ENCODE results near the gene SLFN12L.
A peak's percentile ranks its signal among the peaks of the same experiment; 100 is the strongest.
"Not testable (repeated sequence)": the region's sequence is repeated elsewhere in the genome, so short reads cannot be mapped to it uniquely, and the experiment has no call there.

The SLFN12L gene

DNA sequence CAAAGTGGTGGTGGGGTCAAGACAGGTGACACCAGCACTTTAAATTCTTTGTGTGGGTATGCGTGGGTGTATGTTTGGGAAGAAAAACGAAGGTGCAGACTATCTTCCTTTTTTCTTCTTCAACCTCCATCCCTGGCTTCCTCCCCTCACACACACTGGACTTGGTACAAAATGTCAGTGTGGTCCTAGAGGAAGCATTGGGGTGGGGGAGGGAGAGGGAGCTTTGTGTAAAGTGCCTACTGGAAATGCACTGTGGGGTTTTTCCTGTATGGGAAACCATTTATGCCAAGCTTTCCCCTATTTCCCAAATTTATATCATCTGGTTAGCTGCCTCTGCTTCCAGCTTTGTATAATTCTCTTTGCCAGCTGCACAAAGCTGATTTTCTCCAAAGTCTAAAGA, 44.4 kb downstream of the SLFN12L start:
- DNase-seq = no peak

DNA sequence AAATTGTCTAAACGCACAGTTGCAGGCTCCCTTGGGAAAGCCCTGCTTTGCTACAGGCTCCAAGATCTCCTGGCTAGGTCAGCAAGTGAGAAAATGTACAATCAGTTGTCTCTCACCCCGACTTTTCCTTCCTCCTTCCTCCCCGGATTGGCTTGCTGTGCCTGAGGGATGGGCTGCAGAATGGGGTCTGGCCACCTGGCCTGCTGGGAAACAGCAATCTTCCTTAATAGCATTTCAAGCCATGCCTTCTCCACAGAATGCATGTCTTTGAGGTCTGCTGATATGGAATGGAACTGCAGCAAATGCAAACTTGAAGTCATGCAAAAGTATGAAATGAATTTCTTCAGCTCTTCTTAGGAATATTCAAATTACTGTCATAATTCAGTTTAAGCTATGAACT, 46.1 kb downstream of the SLFN12L start:
- DNase-seq = no peak

DNA sequence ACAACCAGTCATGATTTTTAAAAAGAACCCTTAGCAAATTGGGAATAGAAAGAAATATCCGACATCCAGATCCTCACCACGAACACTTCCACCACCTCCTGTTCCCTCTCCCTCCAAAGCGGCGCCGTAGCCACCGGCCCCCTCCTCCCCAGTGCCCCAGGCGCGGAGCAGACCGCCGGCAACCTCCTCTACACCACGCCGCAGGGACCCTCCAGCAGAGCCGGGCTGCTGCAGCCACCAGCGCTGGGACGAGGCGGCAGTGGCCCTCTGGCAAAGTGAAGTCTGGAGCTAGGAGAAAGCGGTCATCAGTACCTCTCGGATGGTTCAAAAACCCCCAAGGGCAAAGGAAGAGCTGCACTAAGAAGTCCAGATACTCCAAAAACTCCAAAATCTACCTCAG, 47.5 kb downstream of the SLFN12L start:
- DNase-seq = no peak

DNA sequence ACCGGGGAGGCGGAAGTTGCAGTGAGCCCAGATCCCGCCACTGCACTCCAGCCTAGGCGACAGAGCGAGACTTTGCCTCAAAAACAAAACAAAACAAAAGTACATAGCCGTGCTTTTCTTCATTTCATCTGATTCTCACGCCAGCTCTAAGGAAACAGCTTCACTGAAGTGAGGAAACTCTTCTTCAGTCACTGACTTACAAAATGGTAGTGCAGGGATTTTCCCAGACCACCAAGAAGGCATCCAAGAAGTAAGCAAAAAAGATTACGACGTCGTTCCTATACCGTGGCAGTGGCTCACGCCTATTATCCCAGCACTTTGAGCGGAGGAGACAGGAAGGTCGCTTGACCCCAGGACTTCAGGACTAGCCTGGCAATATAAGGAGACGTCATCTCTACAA, 48.5 kb downstream of the SLFN12L start:
- no peak for DNase-seq

DNA sequence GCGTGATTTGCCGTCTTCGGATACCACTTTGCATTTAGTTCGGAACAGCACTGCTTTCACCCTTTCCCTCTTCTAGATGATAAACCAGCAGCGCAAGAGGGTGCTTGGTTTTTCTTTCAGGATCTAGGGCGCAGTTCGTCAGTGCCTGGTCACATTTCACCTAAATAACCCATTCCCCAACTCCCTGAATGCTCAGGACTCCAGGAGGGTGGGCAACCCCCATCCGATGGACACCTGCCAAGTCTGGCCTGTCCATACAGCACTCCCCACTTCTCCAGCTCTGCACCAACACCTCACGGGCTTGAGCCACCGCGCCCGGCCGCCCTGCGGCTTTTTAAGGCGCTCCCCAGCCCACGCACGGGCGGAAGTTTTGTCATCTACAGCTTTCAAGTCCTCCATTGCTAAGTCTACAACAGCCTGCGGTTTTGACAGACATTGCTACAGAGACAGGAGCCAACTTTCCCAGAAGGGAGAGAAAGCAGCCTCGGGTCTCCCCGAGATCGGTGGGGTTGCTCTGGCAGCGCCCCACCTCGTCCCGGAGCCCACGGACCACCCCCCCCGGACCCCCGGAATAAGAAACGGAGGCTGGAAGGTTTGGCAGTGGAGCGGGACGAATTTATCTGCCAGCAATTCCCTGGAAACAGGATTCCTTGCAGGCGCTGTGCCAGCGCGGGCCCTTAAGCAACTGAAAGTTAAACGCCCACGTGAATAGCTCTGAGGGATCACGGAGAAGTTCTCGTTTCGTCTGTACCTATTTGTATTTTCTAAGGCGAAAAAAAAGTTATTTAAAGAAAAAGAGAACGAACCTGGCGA, 50.4 kb downstream of the SLFN12L start:
- DNase-seq = no peak

DNA sequence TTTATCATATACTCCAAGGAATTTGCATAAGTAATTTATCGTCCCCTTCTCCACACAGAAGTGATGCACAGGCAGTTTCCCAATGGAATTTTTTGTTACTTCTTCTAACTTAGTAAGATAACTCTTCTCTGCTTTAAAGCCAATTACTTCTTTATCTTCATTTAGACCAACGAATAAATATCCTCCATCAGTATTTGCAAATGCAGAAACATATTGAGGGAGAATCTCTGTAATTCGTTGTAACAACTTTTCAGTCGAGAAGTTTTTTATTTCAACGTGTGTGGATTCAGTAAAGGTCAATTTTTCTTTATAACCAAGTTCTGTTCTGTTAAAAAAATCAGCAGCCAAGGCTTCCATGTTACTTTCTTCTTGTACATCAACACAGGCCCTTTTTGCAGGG, 58.2 kb downstream of the SLFN12L start:
- no peak for DNase-seq

DNA sequence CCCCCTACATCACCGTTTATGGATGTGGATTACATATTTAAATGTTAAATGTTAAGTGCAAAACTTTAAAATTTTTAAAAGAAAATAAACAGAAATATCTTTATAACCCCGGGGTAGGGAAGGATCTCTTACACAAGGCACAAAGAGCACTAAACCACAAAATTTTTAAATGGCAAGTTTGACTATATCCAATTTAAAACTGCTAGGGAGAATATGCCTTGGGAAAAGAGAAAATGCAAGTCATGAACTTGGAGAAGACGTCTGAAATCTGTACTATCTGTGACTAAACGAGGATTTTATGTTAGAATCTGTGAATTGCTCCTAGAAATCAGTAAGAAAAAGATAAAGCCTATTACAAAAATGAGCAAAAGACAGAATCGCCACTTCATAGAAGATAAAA, 60.2 kb downstream of the SLFN12L start:
- no peak for DNase-seq

DNA sequence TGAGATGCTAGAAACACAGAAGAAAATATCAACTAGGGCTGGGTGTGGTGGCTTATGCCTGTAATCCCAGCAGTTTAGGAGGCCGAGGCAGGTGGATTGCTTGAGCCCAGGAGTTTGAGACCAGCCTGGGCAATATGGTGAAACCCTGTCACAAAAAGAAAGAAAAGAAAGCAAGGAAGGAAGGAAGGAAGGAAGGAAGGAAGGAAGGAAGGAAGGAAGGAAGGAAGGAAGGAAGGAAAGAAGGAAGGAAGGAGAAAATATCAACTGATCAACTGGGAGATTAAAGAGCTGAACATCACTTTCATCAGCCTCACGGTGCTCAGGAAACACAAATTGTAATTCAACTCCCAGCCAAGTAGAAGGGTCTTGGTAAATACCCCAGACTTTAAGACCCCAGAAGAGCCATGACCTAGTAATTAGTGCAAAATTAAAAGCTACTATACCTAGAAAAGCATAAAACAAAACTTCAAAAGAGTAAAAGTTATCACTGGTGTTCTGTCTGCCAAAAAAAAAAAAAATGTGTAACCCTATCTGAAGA, 61.1 kb downstream of the SLFN12L start:
- DNase-seq = no peak

DNA sequence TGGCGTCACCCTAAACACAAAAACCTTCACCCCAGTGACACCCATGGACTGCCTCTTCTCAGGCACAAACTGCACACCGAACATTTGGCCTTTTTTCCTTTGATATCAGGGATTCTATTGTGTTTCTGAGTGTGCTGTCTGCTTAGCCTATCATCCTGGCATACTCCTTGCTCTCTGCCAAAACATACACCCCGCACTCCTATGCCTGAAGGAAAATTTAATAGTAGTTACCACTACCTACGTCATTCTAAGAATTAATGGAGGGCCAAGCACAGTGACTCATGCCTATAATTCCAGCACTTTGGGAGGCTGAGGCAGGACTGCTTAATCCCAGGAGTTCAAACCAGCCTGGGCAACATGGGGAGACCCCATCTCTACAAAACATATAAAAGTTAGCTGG, 69.0 kb downstream of the SLFN12L start:
- DNase-seq = no peak

DNA sequence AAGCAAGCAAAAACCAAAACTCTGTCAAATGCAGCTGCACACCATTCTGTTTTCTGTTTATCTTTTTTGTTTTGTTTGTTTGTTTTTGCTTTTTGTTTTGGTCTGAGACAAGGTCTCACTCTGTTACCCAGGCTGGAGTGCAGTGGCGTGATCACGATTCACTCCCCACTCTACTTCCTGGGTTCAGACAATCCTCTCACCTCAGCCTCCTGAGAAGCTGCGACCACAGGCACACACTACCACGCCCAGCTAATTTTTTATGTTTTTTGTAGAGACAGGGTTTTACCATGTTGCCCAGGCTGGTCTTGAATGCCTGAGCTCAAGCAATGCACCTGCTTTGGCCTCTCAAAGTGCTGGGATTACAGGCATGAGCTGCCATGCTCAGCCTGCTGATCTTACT, 69.7 kb downstream of the SLFN12L start:
- no peak for DNase-seq

DNA sequence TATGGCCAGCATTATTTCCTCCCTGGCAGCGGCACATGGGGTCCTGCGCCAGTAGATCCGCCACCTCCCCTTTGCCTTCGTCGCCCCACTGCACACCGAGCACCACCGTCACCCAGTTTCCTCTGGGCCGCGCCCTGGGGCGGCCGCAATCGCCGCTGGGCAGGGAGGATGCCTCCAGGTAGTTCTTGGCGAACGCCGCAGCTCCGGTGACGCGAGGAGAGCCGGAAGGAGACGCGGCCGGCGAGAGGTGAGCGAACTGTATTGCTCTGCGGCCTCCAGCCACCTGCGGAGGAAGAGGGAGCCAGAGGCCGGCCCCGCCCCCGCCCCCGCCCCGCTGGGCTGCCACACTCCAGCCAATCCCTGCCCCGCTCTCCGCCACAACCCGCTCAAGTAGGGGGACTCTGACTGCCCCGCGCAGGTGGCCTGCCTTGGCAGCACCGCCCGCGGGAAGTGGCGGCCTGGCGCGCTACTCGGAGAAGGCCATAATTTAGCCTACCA, 77.1 kb downstream of the SLFN12L start:
- no peak for DNase-seq

DNA sequence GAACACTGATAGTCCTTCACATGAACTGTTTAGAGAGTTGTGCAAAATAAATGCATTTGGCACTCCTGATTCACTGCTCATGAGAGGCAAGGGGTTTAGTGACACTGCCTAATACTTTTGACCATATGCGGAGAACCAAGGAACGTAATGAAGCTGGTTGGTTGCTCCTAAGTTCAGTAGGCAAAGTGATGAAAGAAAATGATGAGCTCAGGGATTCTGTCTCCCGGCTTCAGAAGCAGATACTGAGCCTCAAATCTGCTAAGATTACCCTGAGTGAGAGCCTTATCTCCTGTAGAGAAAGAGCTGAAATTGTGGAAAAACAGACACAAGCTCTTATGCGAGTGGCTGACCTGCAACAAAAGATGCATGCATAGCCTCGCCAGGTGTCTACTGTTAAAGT, 83.4 kb downstream of the SLFN12L start:
- DNase-seq = not testable (repeated sequence)

DNA sequence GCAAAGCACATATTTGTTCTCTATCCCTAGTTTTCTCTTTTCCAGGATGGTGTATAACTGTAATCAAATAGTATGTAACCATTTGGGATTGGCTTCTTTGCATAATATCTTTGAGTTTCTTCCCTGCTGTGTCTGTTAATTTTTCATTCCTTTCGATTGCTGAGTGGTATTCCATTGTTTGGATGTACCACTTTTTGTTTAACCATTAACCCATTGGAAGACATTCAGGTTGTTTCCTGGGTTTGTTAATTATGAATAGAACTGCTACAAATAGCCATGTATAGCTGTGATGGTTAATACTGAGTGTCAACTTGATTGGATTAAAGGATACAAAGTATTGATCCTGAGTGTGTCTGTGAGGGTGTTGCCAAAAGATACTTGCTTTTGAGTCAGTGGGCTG, 84.3 kb downstream of the SLFN12L start:
- DNase-seq = no peak

DNA sequence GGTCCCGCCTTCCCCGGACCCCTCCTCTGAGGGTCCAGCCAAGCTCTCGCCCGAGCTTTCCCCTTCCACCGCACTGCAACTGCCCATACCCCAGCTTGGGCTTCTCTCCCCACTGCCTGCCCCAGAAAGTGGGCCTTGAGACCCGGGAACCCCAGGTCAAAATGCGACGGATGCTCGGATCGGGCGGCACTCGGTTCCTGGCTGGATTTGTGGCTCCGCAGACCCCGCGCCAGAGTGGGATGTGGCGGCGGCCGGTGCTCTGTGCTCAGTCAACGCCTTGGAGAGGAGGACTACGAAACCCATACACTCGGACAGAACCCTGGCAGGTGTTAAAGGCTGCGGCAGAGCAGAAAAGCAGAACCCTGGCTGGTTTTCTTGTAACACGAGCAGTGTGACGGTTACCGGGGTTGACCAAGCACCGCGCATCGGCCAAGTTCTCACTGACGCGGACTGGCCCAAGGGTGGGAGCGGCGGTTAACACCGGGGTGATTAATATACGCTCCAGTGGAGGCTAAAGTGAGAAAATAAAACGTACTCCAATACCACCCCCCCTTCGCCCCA, 88.0 kb downstream of the SLFN12L start:
- DNase-seq = peak; percentile 63

DNA sequence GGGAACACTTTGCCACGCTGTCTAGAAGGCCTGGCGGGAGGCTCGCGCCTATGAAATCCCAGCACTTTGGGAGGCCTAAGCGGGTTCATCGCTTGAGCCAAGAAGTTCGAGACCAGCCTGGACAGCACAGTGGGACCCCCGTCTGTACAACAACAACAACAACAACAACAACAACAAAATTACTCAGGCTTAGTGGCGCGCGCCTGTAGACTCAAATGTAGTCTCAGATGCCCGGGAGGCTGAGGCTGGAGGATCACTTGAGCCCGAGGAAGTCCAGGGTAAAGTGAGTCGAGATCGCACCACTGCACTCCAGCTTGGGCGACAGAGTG, 88.6 kb downstream of the SLFN12L start:
- DNase-seq = no peak

DNA sequence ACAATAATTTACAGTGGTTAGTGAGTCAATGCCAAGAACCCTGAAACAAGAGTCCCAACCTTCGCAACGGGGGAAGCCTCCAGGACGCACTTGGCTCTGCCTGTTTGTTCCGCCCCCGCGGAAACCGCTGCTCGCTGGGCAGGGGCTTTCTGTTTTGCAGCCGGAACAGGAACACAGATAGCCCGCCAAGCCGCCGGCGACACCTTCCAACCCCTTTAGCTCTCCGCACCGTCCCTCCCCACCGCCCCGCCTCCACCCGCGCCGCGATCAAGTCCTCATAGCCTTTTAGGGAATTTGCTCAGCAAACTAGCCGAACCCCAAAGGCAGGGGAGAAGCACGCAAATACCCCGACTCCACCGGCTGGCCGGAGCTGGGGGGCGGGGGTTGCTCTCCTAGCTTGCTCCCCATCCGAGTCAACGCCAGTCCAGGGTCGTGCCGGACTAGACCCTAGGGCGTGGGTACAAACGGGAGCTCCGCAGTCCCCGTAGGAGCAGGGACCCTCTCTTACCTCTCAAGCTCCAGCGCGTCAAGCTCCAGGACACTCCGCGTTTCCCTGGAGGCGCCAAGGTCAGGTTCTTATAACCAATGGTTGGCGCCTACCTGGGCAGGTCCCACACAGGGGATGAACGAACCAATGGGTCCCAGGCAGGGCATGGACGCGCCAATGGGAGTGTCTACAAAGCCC, 89.1 kb downstream of the SLFN12L start, which contains the start of gene SLFN13:
Gene SLFN13 (minus strand): TSS at position 553 of the 685 bp plus-strand sequence. CDS start 3,086 bp downstream, outside the sequence.
- peak; percentile 78 for DNase-seq

DNA sequence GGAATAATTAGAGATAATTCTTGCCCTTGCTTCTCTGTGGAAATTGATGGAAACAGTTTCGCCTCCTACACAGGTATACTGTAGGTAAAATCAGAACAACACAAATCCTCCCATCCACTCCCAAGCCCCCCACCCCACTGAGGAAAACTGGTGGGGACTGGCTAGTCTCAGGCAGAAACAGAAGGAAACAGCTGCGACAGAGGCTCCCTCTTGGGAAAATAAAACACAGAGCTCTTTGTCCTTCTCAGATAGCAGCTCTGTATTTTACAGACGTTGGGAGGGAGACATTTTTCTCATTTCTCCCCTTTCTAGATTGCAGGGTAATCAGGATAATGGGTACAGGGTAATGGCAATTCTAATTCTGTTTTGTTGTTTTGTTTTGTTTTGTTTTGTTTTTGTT, 90.0 kb downstream of the SLFN12L start:
- DNase-seq = no peak

DNA sequence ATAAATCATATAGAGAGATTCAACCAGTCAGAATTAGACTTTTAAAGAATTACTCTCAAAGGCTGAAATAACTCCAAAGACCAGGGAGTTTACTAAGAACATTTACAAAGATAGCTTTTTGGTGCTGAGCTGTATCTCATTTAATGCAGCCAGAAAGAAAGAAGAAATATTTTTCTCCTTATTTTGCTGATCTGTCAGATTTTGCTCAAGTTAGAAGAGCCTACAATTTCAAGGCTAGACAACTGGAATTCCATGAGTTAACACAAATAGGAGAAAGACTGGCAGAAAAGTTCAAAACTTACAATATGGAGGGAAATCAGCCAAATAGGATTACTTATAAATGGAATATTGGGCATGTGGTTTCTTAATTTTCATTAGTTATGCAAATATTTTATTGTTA, 99.0 kb downstream of the SLFN12L start:
- no peak for DNase-seq

DNA sequence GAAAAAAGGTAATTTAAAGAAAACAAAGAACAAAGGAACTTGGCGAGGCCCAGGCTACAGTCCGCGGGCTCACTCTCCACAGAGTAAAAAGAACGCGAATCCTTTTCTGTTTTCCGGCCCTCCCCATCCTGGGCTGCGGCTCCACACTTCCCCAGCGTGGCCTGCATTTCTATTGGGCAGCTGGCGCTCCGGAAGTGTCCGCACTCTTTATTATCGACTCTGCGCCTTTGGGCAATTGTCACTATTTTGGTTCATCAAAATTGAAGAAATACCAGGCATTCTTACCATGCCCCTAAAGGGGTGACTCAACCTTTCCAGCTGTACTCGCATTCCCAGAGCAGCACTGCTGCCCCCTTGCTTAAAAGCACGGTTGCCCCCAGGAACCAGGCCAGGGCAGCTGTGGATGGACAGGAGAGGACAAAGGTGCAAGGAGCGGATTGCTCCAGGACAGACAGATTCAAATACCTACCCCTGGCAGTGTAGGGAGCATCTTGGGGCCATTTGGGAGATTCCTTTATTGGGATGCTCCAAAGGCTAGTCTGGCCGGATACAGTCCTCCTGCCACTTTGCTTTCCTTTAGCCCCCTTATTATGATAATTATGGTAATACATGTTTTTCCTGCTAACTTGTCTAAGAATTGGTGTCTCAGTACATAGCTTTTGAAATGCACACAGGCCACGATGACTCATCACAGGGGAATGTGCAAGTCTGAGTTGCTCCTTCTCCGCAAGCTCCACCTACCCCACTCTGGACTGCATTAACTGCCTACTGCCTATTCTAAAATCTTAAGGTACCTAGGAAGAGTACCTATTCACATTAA, 104.2 kb downstream of the SLFN12L start:
- peak; percentile 69 for DNase-seq

DNA sequence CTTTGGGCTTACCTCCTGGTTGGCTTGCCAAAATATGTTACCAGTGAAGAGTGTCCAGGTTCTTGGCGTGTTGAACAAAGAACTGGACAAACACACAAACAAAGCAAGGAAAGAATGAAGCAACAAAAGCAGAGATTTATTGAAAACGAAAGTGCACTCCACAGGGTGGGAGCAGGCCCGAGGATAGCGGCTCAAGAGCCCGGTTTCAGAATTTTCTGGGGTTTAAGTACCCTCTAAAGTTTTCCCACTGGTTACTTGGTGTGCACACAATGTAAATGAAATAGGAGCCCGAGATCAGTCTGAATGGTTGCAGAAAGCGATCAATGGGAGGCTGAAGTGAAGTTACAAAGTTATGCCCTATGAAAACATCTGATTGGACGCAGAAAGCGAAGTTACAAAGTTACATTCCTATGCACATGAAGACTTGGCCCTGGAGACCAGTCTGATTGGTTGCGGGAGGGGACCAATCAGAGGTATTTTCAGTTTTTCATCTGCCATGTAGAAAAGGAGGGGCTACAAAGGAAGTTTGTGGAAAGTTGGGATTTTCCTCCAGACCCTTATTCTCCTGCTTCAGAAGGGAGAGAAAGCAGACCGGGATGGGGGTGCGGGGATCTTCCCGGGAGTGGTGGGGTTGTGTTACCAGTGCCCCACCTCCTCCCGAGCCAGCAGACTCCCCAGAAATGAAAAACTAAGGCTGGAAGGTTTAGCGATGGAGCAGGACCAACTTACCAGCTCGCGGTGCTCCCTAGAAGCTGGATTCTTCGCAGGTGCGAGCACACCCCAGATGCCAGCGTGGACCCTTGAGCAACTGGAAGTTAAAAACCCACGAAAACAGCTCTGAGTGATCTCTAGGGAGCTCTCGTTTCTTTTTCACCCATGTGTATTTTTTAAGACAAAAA, 105.1 kb downstream of the SLFN12L start, which contains the start of gene SLFN12:
Gene SLFN12 (minus strand): TSS at position 325 of the 899 bp plus-strand sequence. CDS start 9,472 bp downstream, outside the sequence.
- peak; percentile 80 for DNase-seq

DNA sequence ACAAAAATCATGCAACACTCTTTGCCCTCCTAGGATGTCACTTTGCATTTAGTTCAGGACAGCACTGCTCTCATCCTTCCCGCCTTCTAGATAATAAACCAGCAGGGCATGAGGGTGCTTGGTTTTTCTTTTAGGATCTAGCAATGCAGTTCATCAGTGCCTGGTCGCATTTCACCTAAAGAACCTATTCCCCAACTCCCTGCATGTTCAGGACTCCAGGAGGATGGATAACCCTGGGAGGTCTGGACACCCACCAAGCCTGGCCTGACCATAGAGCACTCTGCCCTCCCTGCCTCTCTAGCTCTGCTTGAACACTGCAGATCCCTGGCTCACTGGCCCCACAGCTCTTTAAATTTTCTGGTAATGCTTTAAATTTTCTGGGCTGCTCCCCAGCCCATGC, 107.8 kb downstream of the SLFN12L start:
- DNase-seq = no peak

DNA sequence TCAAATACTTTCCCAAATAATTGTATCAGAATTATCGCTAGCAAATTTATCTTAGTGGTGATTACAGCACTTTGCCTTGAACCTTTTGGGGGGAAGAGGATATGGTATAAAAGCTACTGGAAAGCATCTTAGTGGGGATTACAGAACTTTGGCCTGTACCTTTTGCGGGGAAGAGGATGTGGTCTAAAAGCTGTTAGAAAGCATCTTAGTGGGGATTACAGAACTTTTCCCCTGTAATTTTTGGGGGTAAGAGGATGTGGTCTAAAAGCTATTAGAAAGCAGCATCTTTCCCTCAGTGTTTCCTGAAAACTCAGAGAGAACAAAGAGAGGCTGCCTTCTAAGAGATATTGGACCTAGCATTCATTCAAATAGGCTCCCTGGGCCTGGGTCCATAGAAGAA, 109.2 kb downstream of the SLFN12L start:
- DNase-seq = no peak

Data from right forelimb (tissue), 1 donor.